Posterior cingulate gyrus (tissue), 11 donors: Measurements from ENCODE around the gene TGFBR2.

ENCODE experiments used
- DNase-seq, 10 donors: peaks; one replicate each; pipeline versions ENCODE4 v3.0.0 to v3.0.0-alpha.2; 2020 to 2021; ENCODE audit warnings: mixed read lengths in 3 of 10
- intact Hi-C: fragments of 100-400 bp; cut with DNase I; formaldehyde crosslinking; loops from one replicate; pipeline ENCODE4 v1.15.1; 2023

TGFBR2 gene

DNA sequence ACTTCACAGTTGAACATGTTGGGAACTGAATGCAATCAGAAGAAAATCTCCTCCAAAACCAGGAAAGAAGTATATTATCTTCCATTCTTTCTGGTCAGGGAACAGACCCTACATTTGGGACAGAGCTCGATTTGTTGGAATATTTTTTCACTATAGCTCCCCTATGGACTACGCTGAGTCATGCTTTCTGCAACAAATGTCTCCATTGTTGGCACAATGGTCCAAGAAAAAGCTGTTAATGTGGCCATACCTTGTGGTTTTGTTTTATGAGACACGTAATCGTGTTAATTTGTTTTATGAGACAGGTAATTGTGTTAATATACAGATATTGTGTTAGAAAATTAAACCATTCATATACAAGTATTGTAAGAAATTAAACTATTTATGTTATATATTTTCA is 101.4 kb downstream of the TGFBR2 start:
- no peak for DNase-seq
- intact Hi-C loops = no loop called here

DNA sequence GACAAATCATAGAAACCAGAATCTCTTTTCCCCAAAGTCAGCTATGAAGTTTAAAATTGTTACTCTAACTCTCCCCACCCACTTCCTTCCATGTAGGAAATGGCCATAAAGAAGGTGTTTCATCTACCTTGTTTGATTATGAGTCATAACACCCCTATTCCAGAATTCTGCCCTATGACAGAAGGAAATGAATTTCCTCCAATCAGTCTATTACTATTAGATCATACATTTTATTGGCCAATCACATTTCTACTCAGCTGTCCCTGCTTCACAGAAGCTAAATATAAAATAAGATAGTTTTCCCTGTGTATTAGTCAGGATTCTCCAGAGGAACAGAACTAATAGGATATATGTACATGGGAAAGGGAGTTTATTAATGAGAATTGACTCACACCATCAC is 102.1 kb downstream of the TGFBR2 start:
- intact Hi-C loops = no loop called here
- no peak for DNase-seq

GRCh38 chr3:30710017-30710416 is 103.6 kb downstream of the TGFBR2 start:
- no peak for DNase-seq
- intact Hi-C loops = no loop called here

DNA sequence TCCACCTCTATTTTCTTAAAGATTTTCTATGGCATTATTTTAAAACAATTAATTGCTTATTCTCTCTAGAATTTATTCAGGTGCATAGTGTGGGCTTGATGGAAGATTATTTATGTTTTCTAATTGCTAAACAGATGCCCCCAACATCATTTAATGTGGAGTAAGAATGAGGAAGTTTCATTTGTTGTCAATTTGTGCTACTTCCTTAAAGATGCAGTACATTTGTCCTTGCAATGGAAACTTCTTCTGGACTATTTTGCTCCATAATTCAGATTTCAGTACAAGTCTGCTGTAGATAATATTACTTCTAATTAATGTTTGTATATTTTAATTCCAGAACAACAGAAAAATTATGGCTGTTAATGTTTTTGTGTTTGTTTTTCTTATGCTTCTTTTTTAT is 104.8 kb downstream of the TGFBR2 start:
- DNase-seq = no peak
- intact Hi-C loops = no loop called here

DNA sequence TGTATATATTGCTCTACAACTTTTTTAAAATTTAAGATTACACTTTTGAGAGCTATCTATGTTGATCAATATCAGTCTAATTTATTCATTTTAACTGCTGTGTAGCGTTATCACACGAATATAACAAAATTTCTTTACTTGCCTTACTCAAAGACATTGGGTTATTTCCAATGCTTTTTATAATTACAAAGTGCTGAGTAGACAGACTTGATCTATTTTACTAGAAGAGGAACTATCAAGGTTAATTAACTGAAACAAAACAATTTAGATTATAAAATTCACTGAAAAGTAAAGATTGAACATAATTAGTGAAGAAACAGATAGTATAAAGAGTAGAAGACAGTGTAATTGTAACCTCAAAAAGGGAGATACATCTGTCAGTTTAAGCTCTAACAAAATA is 105.5 kb downstream of the TGFBR2 start:
- no peak for DNase-seq
- intact Hi-C loops = no loop called here

DNA sequence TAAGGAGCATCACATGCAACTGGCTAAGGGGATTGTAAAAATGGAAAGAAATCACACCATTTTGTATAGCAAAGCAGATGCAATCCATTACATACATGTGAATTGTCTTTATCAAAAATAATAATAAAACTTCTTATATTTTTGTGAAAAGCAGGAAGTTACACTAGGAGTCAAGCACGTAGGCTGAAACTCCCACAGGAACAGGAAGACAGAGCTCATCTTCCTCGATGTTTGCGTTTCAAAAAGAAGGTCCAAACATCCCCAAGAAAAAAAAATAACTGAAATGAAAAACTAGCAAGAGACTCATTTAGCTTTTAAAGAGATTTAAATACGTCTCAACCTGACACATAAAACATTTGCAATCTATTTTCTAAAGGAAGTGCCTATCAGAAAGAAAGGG is 106.6 kb downstream of the TGFBR2 start:
- intact Hi-C loops = no loop called here
- no peak for DNase-seq

DNA sequence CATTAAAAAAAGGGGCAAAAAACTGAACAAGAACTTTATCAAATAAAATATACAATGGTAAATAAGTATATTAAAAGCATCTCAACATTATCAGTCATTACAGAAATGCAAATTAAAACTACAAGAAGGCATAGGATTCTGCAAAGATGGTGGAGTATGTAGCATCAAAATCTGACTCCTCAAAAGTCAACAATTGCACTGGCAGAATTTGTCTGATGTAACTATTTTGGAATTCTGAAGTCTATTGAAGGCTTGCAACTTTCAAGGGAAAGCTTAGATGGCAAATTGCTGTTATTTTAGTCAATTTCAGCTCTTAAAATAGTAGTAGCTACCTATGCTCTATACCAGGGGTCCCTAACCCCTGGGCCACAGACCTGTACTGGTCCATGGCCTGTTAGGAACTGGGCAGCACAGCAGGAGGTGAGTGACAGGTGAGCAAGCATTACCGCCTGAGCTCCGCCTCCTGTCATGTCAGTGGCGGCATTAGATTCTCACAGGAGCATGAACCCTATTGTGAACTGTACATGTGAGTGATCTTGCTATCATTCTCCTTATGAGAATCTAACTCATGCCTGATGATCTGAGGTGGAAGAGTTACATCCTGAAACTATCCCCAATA is 107.6 kb downstream of the TGFBR2 start:
- DNase-seq = no peak
- intact Hi-C loops = no loop called here

GRCh38 chr3:30719536-30719935 is 113.1 kb downstream of the TGFBR2 start:
- intact Hi-C loops = no loop called here
- DNase-seq = no peak

GRCh38 chr3:30720586-30721313 is 114.3 kb downstream of the TGFBR2 start:
- no peak for DNase-seq
- intact Hi-C loops = no loop called here

DNA sequence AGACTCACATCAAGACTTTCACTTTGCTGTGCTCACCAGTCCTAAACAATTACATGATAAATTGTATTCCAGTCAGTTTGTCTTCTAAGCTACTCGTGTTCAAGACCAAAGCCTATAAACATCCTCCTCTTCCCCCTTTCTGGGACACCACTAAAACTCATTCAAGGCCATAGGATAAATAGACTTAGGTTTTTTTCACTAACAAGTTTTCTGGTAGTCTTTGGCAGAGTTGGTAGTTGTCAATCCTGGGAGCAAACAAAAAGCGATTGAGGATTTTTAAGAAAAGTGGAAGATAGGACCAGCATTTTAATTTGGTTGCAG is 114.9 kb downstream of the TGFBR2 start:
- intact Hi-C loops = no loop called here
- DNase-seq = no peak

DNA sequence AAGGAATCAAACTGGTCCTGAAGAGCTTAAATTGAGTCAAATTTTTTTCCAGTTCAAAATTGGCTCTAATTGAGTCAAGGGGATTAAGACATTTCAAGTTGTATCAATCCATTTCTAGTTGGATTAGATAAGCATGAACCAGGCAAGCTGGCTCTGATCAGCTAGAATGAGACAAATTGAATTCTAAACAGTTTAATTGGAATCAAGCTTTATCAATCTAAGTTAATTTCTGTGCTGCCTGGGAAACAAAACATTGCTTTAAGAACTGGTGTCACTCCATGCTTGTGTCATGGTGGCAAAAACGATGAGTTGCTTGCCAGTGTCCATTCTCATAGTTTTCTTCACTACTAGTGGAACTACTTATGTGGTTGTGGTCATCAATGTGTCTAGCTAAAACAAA is 116.8 kb downstream of the TGFBR2 start:
- DNase-seq = no peak
- intact Hi-C loops = no loop called here

- DNase-seq = no peak
- intact Hi-C loops = no loop called here
Observed at GRCh38 chr3:30724863-30725262, 118.5 kb downstream of the TGFBR2 start.

- intact Hi-C loops = no loop called here
- DNase-seq = no peak
Observed at GRCh38 chr3:30728143-30728542, 121.7 kb downstream of the TGFBR2 start.

DNA sequence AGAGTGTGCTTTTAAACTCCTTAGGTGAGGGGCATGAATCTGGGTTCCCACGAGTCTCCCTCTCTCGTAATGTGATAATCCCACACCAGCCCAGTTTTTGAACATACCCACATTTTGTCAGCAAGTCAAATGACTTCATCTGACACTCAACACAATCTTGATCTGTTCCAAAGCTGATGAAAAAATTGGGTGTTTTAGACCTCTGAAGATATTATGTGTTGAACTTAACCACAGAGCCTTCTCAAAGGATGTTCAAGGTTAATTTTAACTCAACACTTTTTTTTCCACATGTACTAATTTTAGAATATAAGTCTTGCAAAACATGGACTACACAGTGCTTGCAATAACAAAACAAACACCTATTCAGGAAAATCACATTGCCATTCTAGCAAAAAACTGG is 123.1 kb downstream of the TGFBR2 start:
- intact Hi-C loops = no loop called here
- DNase-seq = no peak

- DNase-seq = no peak
- intact Hi-C loops = no loop called here
Observed at GRCh38 chr3:30729936-30730335, 123.5 kb downstream of the TGFBR2 start.

GRCh38 chr3:30730967-30731366 is 124.6 kb downstream of the TGFBR2 start:
- no peak for DNase-seq
- intact Hi-C loops = no loop called here

DNA sequence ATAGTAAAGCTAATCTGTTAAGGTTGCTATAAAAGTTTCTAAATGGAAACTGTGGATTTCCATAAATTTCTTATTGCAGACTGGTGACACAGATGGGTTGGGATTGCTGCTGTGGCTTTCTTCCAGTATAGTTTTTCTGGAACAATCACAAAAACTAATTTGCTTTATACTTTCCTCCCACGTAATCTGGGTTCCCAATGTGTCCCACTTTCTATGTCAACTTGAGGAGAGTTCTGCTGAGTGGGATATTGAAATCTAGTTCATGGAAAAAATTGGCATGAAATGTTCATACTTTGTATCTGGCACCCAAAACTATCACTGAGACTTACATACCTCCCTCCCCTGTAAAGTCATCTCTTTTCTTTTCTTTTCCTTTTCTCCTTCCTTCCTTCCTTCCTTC is 126.8 kb downstream of the TGFBR2 start:
- no peak for DNase-seq
- intact Hi-C loops = no loop called here

- intact Hi-C loops = no loop called here
- no peak for DNase-seq
Observed at GRCh38 chr3:30733696-30734095, 127.3 kb downstream of the TGFBR2 start.

DNA sequence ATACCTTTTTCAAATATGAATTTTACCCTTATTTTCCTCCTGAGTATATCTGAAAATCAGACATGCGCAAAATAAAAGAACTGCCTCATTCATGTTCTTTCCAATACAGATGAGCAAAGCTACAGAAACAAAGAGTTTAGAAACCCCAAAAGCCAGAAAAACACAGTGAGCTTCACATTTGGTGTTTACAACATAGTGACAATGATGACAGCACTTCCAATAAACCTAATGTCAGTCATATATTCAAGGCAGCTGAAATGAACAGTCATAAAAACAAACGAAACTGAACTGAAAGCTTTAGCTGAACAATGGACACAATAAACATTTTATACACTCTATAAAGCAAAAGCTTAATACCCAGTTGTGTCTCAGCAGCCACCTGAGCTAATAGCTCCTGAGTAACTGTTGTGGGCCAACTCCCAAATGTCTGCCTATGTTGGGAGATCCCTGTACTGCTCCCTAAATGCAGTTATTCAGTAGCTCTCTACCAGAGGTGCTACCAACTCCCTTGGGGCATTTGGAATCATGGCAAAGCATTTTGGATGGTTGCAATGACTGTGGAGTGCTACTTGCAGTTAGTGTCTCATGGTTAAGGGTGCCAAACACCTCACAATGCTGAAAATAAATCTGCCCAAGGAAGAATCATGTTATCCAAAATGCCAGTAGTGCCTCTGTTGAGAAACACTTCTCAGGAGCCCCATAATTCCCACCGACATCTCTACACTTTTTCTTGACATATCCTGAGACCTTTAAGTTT is 131.5 kb downstream of the TGFBR2 start:
- no peak for DNase-seq
- intact Hi-C loops = no loop called here

DNA sequence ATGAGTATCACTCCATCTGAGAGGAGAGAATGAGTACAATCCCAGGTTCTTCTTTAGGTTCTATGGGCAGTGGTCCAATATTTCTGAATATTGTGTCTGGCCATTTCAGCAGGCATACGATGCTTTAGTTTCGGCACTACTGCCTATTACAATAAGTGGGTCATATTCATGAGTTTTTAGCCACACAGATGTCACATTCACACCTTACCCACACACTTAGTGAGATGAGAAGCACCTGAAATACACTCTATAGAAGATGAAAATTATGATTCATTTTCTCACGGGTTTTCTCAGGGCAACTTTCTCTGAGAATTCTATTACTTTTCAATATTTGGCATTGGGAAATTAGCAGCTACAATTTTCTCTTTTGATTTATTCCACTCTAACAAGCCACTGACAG is 132.2 kb downstream of the TGFBR2 start:
- intact Hi-C loops = no loop called here
- DNase-seq = no peak

DNA sequence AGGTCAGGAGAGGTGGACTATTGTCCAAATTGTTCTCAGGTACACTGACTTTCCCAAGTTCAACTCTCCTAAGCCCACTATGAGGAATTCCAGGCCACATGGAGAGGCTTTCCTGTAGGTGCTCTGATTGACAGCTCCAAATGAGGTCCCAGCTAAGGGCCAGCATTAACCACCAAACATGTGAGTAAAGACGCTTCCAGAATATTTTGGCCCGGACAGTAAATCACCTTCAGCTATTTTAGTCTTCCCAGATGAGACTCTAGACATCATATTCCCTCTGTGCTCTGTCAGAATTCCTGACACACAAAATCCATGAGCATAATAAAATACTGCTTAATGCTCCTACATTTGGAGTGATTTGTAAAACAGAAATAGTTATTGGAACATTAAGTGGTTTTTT is 135.5 kb downstream of the TGFBR2 start:
- intact Hi-C loops = no loop called here
- no peak for DNase-seq
